HEK293T (cell line): ENCODE data around the gene ATP8A2.

ENCODE experiments used
- BHLHE40 ChIP-seq: fragments of 450-650 bp; IDR thresholded peaks from 2 replicates; pipeline ENCODE4 v1.6.1; 2016; ENCODE audit warnings: mild to moderate bottlenecking, moderate library complexity, borderline replicate concordance
- SP1 ChIP-seq: fragments of 450-650 bp; IDR thresholded peaks from 2 replicates; pipeline ENCODE4 v1.6.1; 2017
- SUZ12 ChIP-seq: fragments of 450-650 bp; IDR thresholded peaks from 2 replicates; pipeline ENCODE4 v1.6.1; 2016; ENCODE audit warnings: mild to moderate bottlenecking
- TARDBP ChIP-seq: fragments of 450-650 bp; IDR thresholded peaks from 2 replicates; pipeline ENCODE4 v1.6.1; 2016
- ZNF384 ChIP-seq: fragments of 450-650 bp; IDR thresholded peaks from 2 replicates; pipeline ENCODE4 v1.6.1; 2016

DNA sequence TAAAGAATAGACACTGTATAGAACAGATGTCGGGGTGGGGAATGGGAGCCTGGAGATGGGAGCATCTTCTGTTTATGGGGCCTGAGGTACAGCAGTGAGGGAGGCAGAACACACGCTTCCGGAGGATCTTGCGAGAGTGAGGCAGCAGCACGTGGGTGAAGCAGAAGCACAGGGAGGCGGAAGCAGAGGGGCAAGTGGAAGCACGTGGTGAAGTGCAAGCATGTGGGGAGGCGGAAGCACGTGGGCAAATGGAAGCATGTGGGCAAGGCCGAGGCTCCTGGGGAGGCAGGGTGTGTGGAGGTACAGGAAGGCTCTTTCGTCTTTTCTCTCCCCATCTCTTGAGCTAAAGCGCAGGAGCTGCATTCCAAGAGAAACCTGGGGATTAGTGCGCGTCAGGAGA lies 198.4 kb downstream of the ATP8A2 start:
- no peak for TF ChIP-seq SP1
- no peak for TF ChIP-seq ZNF384
- TF ChIP-seq SUZ12 = no peak
- TF ChIP-seq TARDBP = no peak
- TF ChIP-seq BHLHE40 = no peak
